Hematopoietic multipotent progenitor cell treated with erythropoietin and hydrocortisone succinate and interleukin-3 and kit ligand, for 6 days (in vitro differentiated cells): ENCODE data around the gene AHI1.

ENCODE experiments used
- DNase-seq: peaks from one replicate; pipeline ENCODE4 v3.0.0-alpha.2; 2015

The AHI1 gene

GRCh38 chr6:135449246-135449645, 48.3 kb downstream of the AHI1 start:
- DNase-seq = no peak

- peak; percentile 32 for DNase-seq
Measured at GRCh38 chr6:135440087-135440792, 57.3 kb downstream of the AHI1 start.

- DNase-seq = peak; percentile 27
Measured at GRCh38 chr6:135439549-135439948, 58.0 kb downstream of the AHI1 start.

GRCh38 chr6:135438907-135439535, 58.5 kb downstream of the AHI1 start:
- peak; percentile 85 for DNase-seq

- no peak for DNase-seq
Measured at GRCh38 chr6:135434991-135435390, 62.5 kb downstream of the AHI1 start.

GRCh38 chr6:135434095-135434494, 63.4 kb downstream of the AHI1 start:
- DNase-seq = peak; percentile 37

- no peak for DNase-seq
Measured at GRCh38 chr6:135428078-135428477, 69.5 kb downstream of the AHI1 start.

- no peak for DNase-seq
Measured at GRCh38 chr6:135426833-135427232, 70.7 kb downstream of the AHI1 start.

GRCh38 chr6:135424385-135424784, 73.2 kb downstream of the AHI1 start:
- no peak for DNase-seq

GRCh38 chr6:135423649-135424128, 73.9 kb downstream of the AHI1 start:
- peak; percentile 89 for DNase-seq

- DNase-seq = peak; percentile 67
Measured at GRCh38 chr6:135419162-135419561, 78.4 kb downstream of the AHI1 start.

GRCh38 chr6:135418040-135418760, 79.3 kb downstream of the AHI1 start:
- peak; percentile 24 for DNase-seq

- no peak for DNase-seq
Measured at GRCh38 chr6:135412761-135413160, 84.8 kb downstream of the AHI1 start.

GRCh38 chr6:135411849-135412248, 85.7 kb downstream of the AHI1 start:
- DNase-seq = no peak

GRCh38 chr6:135411339-135411738, 86.2 kb downstream of the AHI1 start:
- peak; percentile 51 for DNase-seq

GRCh38 chr6:135410856-135411255, 86.7 kb downstream of the AHI1 start:
- DNase-seq = no peak

- peak; percentile 32 for DNase-seq
Measured at GRCh38 chr6:135403584-135403983, 94.0 kb downstream of the AHI1 start.

- no peak for DNase-seq
Measured at GRCh38 chr6:135402311-135402710, 95.2 kb downstream of the AHI1 start.

- peak; percentile 70 for DNase-seq
Measured at GRCh38 chr6:135397172-135397952, 100.2 kb downstream of the AHI1 start.

- DNase-seq = no peak
Measured at GRCh38 chr6:135395136-135395535, 102.4 kb downstream of the AHI1 start.

- no peak for DNase-seq
Measured at GRCh38 chr6:135393289-135393688, 104.3 kb downstream of the AHI1 start.

- no peak for DNase-seq
Measured at GRCh38 chr6:135390458-135390857, 107.1 kb downstream of the AHI1 start.

- no peak for DNase-seq
Measured at GRCh38 chr6:135385299-135385698, 112.2 kb downstream of the AHI1 start.
